NB4 (cell line): ENCODE results near the gene GRHL3.

Source experiments
- CTCF ChIP-seq: IDR thresholded peaks from one replicate; pipeline ENCODE4 v1.5.1; 2012; ENCODE audit warnings: low read depth, low read length
- MAX ChIP-seq: IDR thresholded peaks from 2 replicates; pipeline ENCODE4 v1.6.1; 2011; ENCODE audit warnings: low read depth, low read length
- MYC ChIP-seq: IDR thresholded peaks from 2 replicates; pipeline ENCODE4 v1.6.1; 2011; ENCODE audit warnings: low read depth, low read length
- POLR2A ChIP-seq: IDR thresholded peaks from 2 replicates; pipeline ENCODE4 v1.6.1; 2011; ENCODE audit warnings: mild to moderate bottlenecking; ENCODE audit not compliant: insufficient read length; ENCODE audit errors: extremely low read depth

GRCh38 chr1:24315391-24315790 lies 3.8 kb upstream of the GRHL3 start:
- TF ChIP-seq CTCF = no peak
- no peak for TF ChIP-seq POLR2A
- no peak for TF ChIP-seq MAX
- TF ChIP-seq MYC = no peak
